GM21367 (cell line): ENCODE measurements around the gene NR5A2.

Experiments used
- ATAC-seq: cut with Tn5 transposase; IDR thresholded peaks from one replicate; pipeline ENCODE4 v1.9.1; 2021; ENCODE audit not compliant: unreplicated experiment

NR5A2 gene

GRCh38 chr1:200027264-200027823, at the start of gene NR5A2:
TSS of gene NR5A2 (plus strand) at chr1:200027710. CDS start at chr1:200027848, 138 bp downstream.
- ATAC-seq = no peak

- no peak for ATAC-seq
Observed at GRCh38 chr1:199978408-199978940, 49.0 kb upstream of the NR5A2 start.

GRCh38 chr1:199979071-199979470, 48.4 kb upstream of the NR5A2 start:
- no peak for ATAC-seq

GRCh38 chr1:199981584-199981983, 45.9 kb upstream of the NR5A2 start:
- no peak for ATAC-seq

GRCh38 chr1:199982606-199983005, 44.9 kb upstream of the NR5A2 start:
- ATAC-seq = no peak

GRCh38 chr1:199983531-199983930, 44.0 kb upstream of the NR5A2 start:
- no peak for ATAC-seq

GRCh38 chr1:199995096-199995685, 32.3 kb upstream of the NR5A2 start:
- no peak for ATAC-seq

- no peak for ATAC-seq
Observed at GRCh38 chr1:200005165-200005564, 22.3 kb upstream of the NR5A2 start.

GRCh38 chr1:200006711-200007110, 20.8 kb upstream of the NR5A2 start:
- no peak for ATAC-seq

- ATAC-seq = no peak
Observed at GRCh38 chr1:200015811-200016210, 11.7 kb upstream of the NR5A2 start.

GRCh38 chr1:200021577-200022238, 5.8 kb upstream of the NR5A2 start:
- no peak for ATAC-seq

GRCh38 chr1:200022239-200022804, 5.2 kb upstream of the NR5A2 start:
- ATAC-seq = no peak

GRCh38 chr1:200028586-200029034, 1.1 kb downstream of the NR5A2 start:
- no peak for ATAC-seq

- no peak for ATAC-seq
Observed at GRCh38 chr1:200029035-200029821, 1.7 kb downstream of the NR5A2 start.

GRCh38 chr1:200029822-200030152, 2.3 kb downstream of the NR5A2 start:
- ATAC-seq = no peak

GRCh38 chr1:200030791-200031190, 3.3 kb downstream of the NR5A2 start:
- ATAC-seq = no peak

- ATAC-seq = no peak
Observed at GRCh38 chr1:200033511-200034261, 6.2 kb downstream of the NR5A2 start.

- ATAC-seq = no peak
Observed at GRCh38 chr1:200034262-200034557, 6.7 kb downstream of the NR5A2 start.

GRCh38 chr1:200034761-200035396, 7.4 kb downstream of the NR5A2 start:
- ATAC-seq = no peak

GRCh38 chr1:200035397-200035955, 8.0 kb downstream of the NR5A2 start:
- no peak for ATAC-seq
